ENCODE data around the gene ERCC2. TPM values are rescaled to one million over a fixed set of nuclear protein-coding genes. Genes with fewer than 3 reads are reported as not detected.

ERCC2 gene
- total and polyA plus RNA-seq, 7 donors, result 4.2 to 12.9 (median 9.7) TPM

DNA sequence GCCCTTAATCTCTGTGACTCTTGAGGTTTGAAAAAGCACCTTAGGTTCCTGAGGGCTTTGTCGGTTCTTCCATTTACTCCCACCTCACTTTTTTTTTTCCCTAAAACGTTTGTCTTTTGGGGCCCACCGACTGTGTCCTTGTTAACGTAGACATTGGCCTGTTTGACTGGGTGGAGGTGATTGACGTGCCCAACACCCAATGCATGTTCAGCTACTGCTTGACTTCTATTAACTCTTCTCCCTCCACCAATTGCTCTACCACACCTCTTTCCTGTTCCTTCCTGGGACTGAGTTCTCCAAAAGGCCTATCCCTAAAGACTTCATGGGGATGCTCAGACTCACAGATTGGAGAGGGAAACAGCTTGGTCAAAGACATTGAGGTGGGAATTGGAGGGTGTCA is 65.0 kb downstream of the ERCC2 start:
- peaks cover 0 to 7% (median 0%) of the 10 kb centered on the region in 4 donors for H3K4me1 ChIP-seq
- intact Hi-C loops (cut with DNase I), result no loop called here
- 18 to 25% methylated on average over 5 of the region's 5 CpGs for WGBS, 2 donors
- no peak for DNase-seq
- peaks cover 0 to 6% (median 0%) of the 10 kb centered on the region in 4 donors for H3K36me3 ChIP-seq
- H3K4me3 ChIP-seq, result no peak overlapping the region
- no peaks in the 10 kb centered on the region for H3K27me3 ChIP-seq
- no peak overlapping the region for H3K27ac ChIP-seq
- H3K9me3 ChIP-seq, result no peaks in the 10 kb centered on the region
- no peak for TF ChIP-seq EP300 (IDR thresholded peaks at IDR 0.05)
- no peak for TF ChIP-seq POLR2AphosphoS5 (IDR thresholded peaks at IDR 0.05)
- no peak for TF ChIP-seq CTCF (IDR thresholded peaks at IDR 0.05)
- TF ChIP-seq POLR2A (IDR thresholded peaks at IDR 0.05), result no peak

DNA sequence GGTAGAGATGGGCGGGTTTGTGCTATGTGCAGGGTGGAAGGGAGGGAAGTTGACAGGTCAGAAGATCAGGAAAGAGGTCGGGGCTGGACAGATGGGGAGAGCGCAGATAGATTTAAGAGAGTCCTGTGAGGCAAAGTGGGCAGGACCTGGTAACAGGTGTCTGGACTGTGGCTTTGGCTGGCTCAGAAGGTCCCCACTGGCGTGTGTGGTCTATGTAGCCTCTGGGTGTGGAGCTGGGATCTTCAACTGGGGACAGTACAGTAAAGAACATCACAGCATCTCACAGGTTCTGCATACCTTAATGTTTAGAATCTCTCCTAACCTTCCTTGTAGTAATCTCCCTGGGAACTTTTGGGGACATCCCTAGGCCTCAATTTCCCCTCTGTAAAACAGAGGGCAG is 65.4 kb downstream of the ERCC2 start:
- no peak for DNase-seq
- TF ChIP-seq EP300 (IDR thresholded peaks at IDR 0.05) (no peak), POLR2AphosphoS5 (IDR thresholded peaks at IDR 0.05) (no peak), CTCF (IDR thresholded peaks at IDR 0.05) (no peak), POLR2A (IDR thresholded peaks at IDR 0.05) (no peak)
- intact Hi-C loops (cut with DNase I), result no loop called here
- Histone ChIP-seq H3K4me3 (no peak overlapping the region), H3K36me3 (peaks cover 0 to 6% (median 0%) of the 10 kb centered on the region in 4 donors), H3K4me1 (peaks cover 0 to 4% (median 0%) of the 10 kb centered on the region in 4 donors), H3K9me3 (no peaks in the 10 kb centered on the region), H3K27me3 (no peaks in the 10 kb centered on the region), H3K27ac (no peak overlapping the region)
- WGBS, 2 donors, result 59 to 71% methylated on average over 4 of the region's 4 CpGs

- H3K36me3 ChIP-seq, result peaks cover 0 to 13% (median 0%) of the 10 kb centered on the region in 4 donors
- no peaks in the 10 kb centered on the region for H3K9me3 ChIP-seq
- H3K4me3 ChIP-seq, result no peak overlapping the region
- no peak for TF ChIP-seq EP300 (IDR thresholded peaks at IDR 0.05)
- no peak for TF ChIP-seq POLR2AphosphoS5 (IDR thresholded peaks at IDR 0.05)
- no peak for TF ChIP-seq POLR2A (IDR thresholded peaks at IDR 0.05)
- TF ChIP-seq CTCF (IDR thresholded peaks at IDR 0.05), result no peak
- intact Hi-C loops (cut with DNase I), result no loop called here
- H3K27ac ChIP-seq, result no peak overlapping the region
- no peak for DNase-seq
- no peaks in the 10 kb centered on the region for H3K27me3 ChIP-seq
- H3K4me1 ChIP-seq, result no peaks in the 10 kb centered on the region
- WGBS, 2 donors, result 60 to 70% methylated on average over 4 of the region's 4 CpGs
Measured at GRCh38 chr19:45304141-45304926, 66.0 kb downstream of the ERCC2 start.

GRCh38 chr19:45303269-45304060 is 66.9 kb downstream of the ERCC2 start:
- 95% methylated on average over 12 of the region's 12 CpGs for WGBS, 2 donors
- Histone ChIP-seq H3K4me1 (no peaks in the 10 kb centered on the region), H3K36me3 (peaks cover 0 to 13% (median 0%) of the 10 kb centered on the region in 4 donors), H3K9me3 (no peaks in the 10 kb centered on the region), H3K27me3 (no peaks in the 10 kb centered on the region), H3K27ac (no peak overlapping the region), H3K4me3 (no peak overlapping the region)
- DNase-seq, result no peak
- intact Hi-C loops (cut with DNase I), result no loop called here
- TF ChIP-seq CTCF (IDR thresholded peaks at IDR 0.05) (no peak), POLR2AphosphoS5 (IDR thresholded peaks at IDR 0.05) (no peak), EP300 (IDR thresholded peaks at IDR 0.05) (no peak), POLR2A (IDR thresholded peaks at IDR 0.05) (no peak)
